ENCODE measurements around the gene HDAC3. TPM values are rescaled to one million over a fixed set of nuclear protein-coding genes. Genes with fewer than 3 reads are reported as not detected.

Gene HDAC3
- total RNA-seq (10 to 100 TPM; 34.2 to 55.6 (median 49.4) TPM), polyA plus RNA-seq (10 to 100 TPM; 43.3 to 73.8 TPM)
- long read RNA-seq, donor 1, transcript HDAC3-213 (2 exons, 830 nt) = minor isoform, 5 of 269 reads
- long read RNA-seq, donor 1, transcript HDAC3-201 (15 exons, 1,959 nt) = major isoform, 223 of 269 reads
- long read RNA-seq, donor 1, partial matches to known transcripts = 9 of 269 reads
- long read RNA-seq, donor 1, other reads (novel, unspliced or antisense) = 31 of 269 reads
- long read RNA-seq, donor 2, transcript HDAC3-201 (15 exons, 1,959 nt) = major isoform, 8 of 22 reads
- long read RNA-seq, donor 2, transcript HDAC3-213 (2 exons, 830 nt) = minor isoform, 5 of 22 reads
- long read RNA-seq, donor 2, partial matches to known transcripts = 6 of 22 reads
- long read RNA-seq, donor 2, other reads (novel, unspliced or antisense) = 0 of 22 reads
- long read RNA-seq, donor 3, transcript HDAC3-201 (15 exons, 1,959 nt) = major isoform, 122 of 152 reads
- long read RNA-seq, donor 3, partial matches to known transcripts = 3 of 152 reads
- long read RNA-seq, donor 3, other reads (novel, unspliced or antisense) = 27 of 152 reads

- Histone ChIP-seq H3K36me3 (no peaks in the 10 kb centered on the region), H3K4me3 (peak within 1 kb of the TSS; percentile 94), H3K27me3 (no peaks in the 10 kb centered on the region), H3K4me1 (ENCODE audit: insufficient read depth) (peaks cover 13% of the 10 kb centered on the region), H3K9me3 (no peaks in the 10 kb centered on the region), H3K27ac (peak within 1 kb of the TSS; percentile 9 to 37)
- intact Hi-C loops (cut with DNase I) = no loop called here
- TF ChIP-seq CTCF (IDR thresholded peaks at IDR 0.05) (no peak), POLR2A (IDR thresholded peaks at IDR 0.05) (peak; percentile 84)
- 0 to 1% (median 1%) methylated on average over 41 to 55 of the region's 55 CpGs for WGBS, 3 donors
- DNase-seq = peak; percentile 92 to 97 (median 96)
Measured at GRCh38 chr5:141636413-141637122, at the start of gene HDAC3, which contains the start of gene RELL2. TSS of gene HDAC3 (minus strand) at chr5:141636849. CDS start at chr5:141636790, 59 bp downstream. TSS of gene RELL2 (plus strand) at chr5:141636997. CDS start at chr5:141638226, 1,229 bp downstream.

- 84 to 88% (median 86%) methylated on average over 1 of the region's 1 CpG for WGBS, 3 donors
- H3K9me3 ChIP-seq = no peaks in the 10 kb centered on the region
- TF ChIP-seq EP300 (IDR thresholded peaks at IDR 0.05) (no peak), CTCF (IDR thresholded peaks at IDR 0.05) (no peak), POLR2A (IDR thresholded peaks at IDR 0.05) (no peak)
- H3K27me3 ChIP-seq = no peaks in the 10 kb centered on the region
- no peaks in the 10 kb centered on the region for H3K4me1 ChIP-seq (ENCODE audit: insufficient read depth)
- no peak overlapping the region for H3K4me3 ChIP-seq
- no peaks in the 10 kb centered on the region for H3K36me3 ChIP-seq
- DNase-seq = no peak
- no peak overlapping the region for H3K27ac ChIP-seq
- intact Hi-C loops (cut with DNase I) = no loop called here
Measured at GRCh38 chr5:141685591-141685990, 48.9 kb upstream of the HDAC3 start.

- Histone ChIP-seq H3K27ac (no peak overlapping the region), H3K4me1 (ENCODE audit: insufficient read depth) (no peaks in the 10 kb centered on the region), H3K36me3 (no peaks in the 10 kb centered on the region), H3K9me3 (no peaks in the 10 kb centered on the region), H3K27me3 (no peaks in the 10 kb centered on the region), H3K4me3 (no peak overlapping the region)
- TF ChIP-seq EP300 (IDR thresholded peaks at IDR 0.05) (no peak), CTCF (IDR thresholded peaks at IDR 0.05) (no peak), POLR2A (IDR thresholded peaks at IDR 0.05) (no peak)
- intact Hi-C loops (cut with DNase I) = no loop called here
- DNase-seq = no peak
Measured at GRCh38 chr5:141683596-141684141, 47.0 kb upstream of the HDAC3 start.

All from ovary (tissue), 10 donors.